ENCODE results near the gene NEU1.

Gene NEU1

GRCh38 chr6:31829633-31830283 lies 32.9 kb downstream of the NEU1 start:
- peak; percentile 2; the same call in 1 of the 3 replicates for ATAC-seq
- TF ChIP-seq CSDC2 (CRISPR knock-in tag; IDR thresholded peaks at IDR 0.05), result no peak
- TF ChIP-seq OSR1 (CRISPR knock-in tag; IDR thresholded peaks at IDR 0.05), result no peak
- no peak for TF ChIP-seq CREB5 (CRISPR knock-in tag; IDR thresholded peaks at IDR 0.05; ENCODE audit: low read depth)
- TF ChIP-seq ZNF565 (CRISPR knock-in tag; conservative IDR thresholded peaks at IDR 0.05; ENCODE audit: low read depth), result no peak
- no peak for TF ChIP-seq ZNF8 (CRISPR knock-in tag; IDR thresholded peaks at IDR 0.05)
- TF ChIP-seq ZC3H10 (CRISPR knock-in tag; IDR thresholded peaks at IDR 0.05), result no peak
- TF ChIP-seq ZNF70 (CRISPR knock-in tag; IDR thresholded peaks at IDR 0.05), result no peak
- TF ChIP-seq ZFP30 (CRISPR knock-in tag; IDR thresholded peaks at IDR 0.05), result no peak
- TF ChIP-seq SNAI2 (CRISPR knock-in tag; IDR thresholded peaks at IDR 0.05), result no peak
- TF ChIP-seq POU6F1 (CRISPR knock-in tag; IDR thresholded peaks at IDR 0.05; ENCODE audit: borderline replicate concordance, low read depth), result no peak
- TF ChIP-seq GLIS3 (CRISPR knock-in tag; IDR thresholded peaks at IDR 0.05), result no peak
- no peak for TF ChIP-seq ZFP3 (CRISPR knock-in tag; IDR thresholded peaks at IDR 0.05)
- no peak for TF ChIP-seq ESRRG (CRISPR knock-in tag; IDR thresholded peaks at IDR 0.05)
- no peak for TF ChIP-seq RARB (CRISPR knock-in tag; IDR thresholded peaks at IDR 0.05)
- TF ChIP-seq, protein P1, sequence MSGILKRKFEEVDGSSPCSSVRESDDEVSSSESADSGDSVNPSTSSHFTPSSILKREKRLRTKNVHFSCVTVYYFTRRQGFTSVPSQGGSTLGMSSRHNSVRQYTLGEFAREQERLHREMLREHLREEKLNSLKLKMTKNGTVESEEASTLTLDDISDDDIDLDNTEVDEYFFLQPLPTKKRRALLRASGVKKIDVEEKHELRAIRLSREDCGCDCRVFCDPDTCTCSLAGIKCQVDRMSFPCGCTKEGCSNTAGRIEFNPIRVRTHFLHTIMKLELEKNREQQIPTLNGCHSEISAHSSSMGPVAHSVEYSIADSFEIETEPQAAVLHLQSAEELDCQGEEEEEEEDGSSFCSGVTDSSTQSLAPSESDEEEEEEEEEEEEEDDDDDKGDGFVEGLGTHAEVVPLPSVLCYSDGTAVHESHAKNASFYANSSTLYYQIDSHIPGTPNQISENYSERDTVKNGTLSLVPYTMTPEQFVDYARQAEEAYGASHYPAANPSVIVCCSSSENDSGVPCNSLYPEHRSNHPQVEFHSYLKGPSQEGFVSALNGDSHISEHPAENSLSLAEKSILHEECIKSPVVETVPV (CRISPR knock-in tag; IDR thresholded peaks at IDR 0.05), result no peak

DNA sequence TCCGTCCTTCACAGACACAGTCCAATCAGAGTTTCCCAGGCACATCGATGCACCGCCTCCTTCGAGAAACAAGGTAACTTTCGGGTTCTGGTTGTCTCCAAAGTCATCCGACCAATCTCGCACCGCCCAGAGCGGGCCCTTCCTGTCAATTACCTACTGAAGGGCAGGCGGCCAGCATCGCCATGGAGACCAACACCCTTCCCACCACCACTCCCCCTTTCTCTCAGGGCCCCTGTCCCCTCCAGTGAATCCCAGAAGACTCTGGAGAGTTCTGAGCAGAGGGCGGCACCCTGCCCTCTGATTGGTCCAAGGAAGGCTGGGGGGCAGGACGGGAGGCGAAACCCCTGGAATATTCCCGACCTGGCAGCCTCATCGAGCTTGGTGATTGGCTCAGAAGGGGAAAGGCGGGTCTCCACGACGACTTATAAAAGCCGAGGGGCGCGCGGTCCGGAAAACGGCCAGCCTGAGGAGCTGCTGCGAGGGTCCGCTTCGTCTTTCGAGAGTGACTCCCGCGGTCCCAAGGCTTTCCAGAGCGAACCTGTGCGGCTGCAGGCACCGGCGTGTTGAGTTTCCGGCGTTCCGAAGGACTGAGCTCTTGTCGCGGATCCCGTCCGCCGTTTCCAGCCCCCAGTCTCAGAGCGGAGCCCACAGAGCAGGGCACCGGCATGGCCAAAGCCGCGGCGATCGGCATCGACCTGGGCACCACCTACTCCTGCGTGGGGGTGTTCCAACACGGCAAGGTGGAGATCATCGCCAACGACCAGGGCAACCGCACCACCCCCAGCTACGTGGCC lies 35.1 kb downstream of the NEU1 start, which contains the start of gene HSPA1B:
TSS of gene HSPA1B (plus strand) at position 453 of the 794 bp plus-strand sequence. CDS start at position 666, 213 bp downstream.
- no peak for TF ChIP-seq TOX (CRISPR knock-in tag; IDR thresholded peaks at IDR 0.05; ENCODE audit: borderline replicate concordance)
- TF ChIP-seq TCF4 (CRISPR knock-in tag; IDR thresholded peaks at IDR 0.05; ENCODE audit: borderline replicate concordance), result no peak
- TF ChIP-seq ZFP3 (CRISPR knock-in tag; IDR thresholded peaks at IDR 0.05), result no peak
- TF ChIP-seq ESRRG (CRISPR knock-in tag; IDR thresholded peaks at IDR 0.05), result no peak
- no peak for TF ChIP-seq CREB5 (CRISPR knock-in tag; IDR thresholded peaks at IDR 0.05; ENCODE audit: low read depth)
- TF ChIP-seq, protein P2, sequence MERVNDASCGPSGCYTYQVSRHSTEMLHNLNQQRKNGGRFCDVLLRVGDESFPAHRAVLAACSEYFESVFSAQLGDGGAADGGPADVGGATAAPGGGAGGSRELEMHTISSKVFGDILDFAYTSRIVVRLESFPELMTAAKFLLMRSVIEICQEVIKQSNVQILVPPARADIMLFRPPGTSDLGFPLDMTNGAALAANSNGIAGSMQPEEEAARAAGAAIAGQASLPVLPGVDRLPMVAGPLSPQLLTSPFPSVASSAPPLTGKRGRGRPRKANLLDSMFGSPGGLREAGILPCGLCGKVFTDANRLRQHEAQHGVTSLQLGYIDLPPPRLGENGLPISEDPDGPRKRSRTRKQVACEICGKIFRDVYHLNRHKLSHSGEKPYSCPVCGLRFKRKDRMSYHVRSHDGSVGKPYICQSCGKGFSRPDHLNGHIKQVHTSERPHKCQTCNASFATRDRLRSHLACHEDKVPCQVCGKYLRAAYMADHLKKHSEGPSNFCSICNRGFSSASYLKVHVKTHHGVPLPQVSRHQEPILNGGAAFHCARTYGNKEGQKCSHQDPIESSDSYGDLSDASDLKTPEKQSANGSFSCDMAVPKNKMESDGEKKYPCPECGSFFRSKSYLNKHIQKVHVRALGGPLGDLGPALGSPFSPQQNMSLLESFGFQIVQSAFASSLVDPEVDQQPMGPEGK (CRISPR knock-in tag; IDR thresholded peaks at IDR 0.05; ENCODE audit: borderline replicate concordance), result no peak
- TF ChIP-seq, protein P1 (CRISPR knock-in tag; IDR thresholded peaks at IDR 0.05), result no peak
- no peak for TF ChIP-seq ISL1 (CRISPR knock-in tag; IDR thresholded peaks at IDR 0.05)
- TF ChIP-seq ZNF70 (CRISPR knock-in tag; IDR thresholded peaks at IDR 0.05), result no peak
- no peak for TF ChIP-seq SNAI2 (CRISPR knock-in tag; IDR thresholded peaks at IDR 0.05)
- no peak for TF ChIP-seq GLIS3 (CRISPR knock-in tag; IDR thresholded peaks at IDR 0.05)
- no peak for TF ChIP-seq CSDC2 (CRISPR knock-in tag; IDR thresholded peaks at IDR 0.05)
- no peak for TF ChIP-seq ZC3H10 (CRISPR knock-in tag; IDR thresholded peaks at IDR 0.05)
- TF ChIP-seq RARB (CRISPR knock-in tag; IDR thresholded peaks at IDR 0.05), result no peak
- TF ChIP-seq BACH2 (CRISPR knock-in tag; IDR thresholded peaks at IDR 0.05; ENCODE audit: borderline replicate concordance), result no peak
- TF ChIP-seq ZFP30 (CRISPR knock-in tag; IDR thresholded peaks at IDR 0.05), result no peak
- no peak for TF ChIP-seq ZNF8 (CRISPR knock-in tag; IDR thresholded peaks at IDR 0.05)
- TF ChIP-seq OSR1 (CRISPR knock-in tag; IDR thresholded peaks at IDR 0.05), result no peak
- TF ChIP-seq ZNF565 (CRISPR knock-in tag; conservative IDR thresholded peaks at IDR 0.05; ENCODE audit: low read depth), result no peak
- no peak for TF ChIP-seq PPARA (CRISPR knock-in tag; IDR thresholded peaks at IDR 0.05; ENCODE audit: borderline replicate concordance)
- peak; percentile 90 for ATAC-seq
